Activated CD4-positive, alpha-beta T cell treated with anti-CD3 and anti-CD28 coated beads for 36 hours (primary cell): Measurements from ENCODE around the gene PYDC1. TPM values are rescaled to one million over a fixed set of nuclear protein-coding genes. Genes with fewer than 3 reads are reported as not detected.
"Not testable (repeated sequence)": the region's sequence is repeated elsewhere in the genome, so short reads cannot be mapped to it uniquely, and the experiment has no call there.

Source experiments
- ATAC-seq: fragments of 200-7000 bp; cut with Tn5 transposase; one replicate; pipeline ENCODE4 v1.10.0; 2021; ENCODE audit warnings: mild to moderate bottlenecking, moderate library complexity
- CTCF ChIA-PET: fragments of 350-600 bp; sonication (Branson Sonifier 250); formaldehyde crosslinking; loops from one replicate; lab custom pipeline; 2021; ENCODE audit warnings: antibody characterized with exemption; lab: Charles Lee
- POLR2A ChIA-PET: fragments of 350-600 bp; sonication (Branson Sonifier 250); formaldehyde crosslinking; loops from one replicate; lab custom pipeline; 2021; ENCODE audit warnings: antibody characterized with exemption, inconsistent platforms; lab: Charles Lee
- DNase-seq: peaks from one replicate; pipeline ENCODE4 v3.0.0-alpha.2; 2020
- H3K27ac Mint-ChIP-seq: one replicate; pipeline ENCODE4 v1.8.0; 2021; ENCODE audit warnings: mixed read lengths
- H3K27me3 Mint-ChIP-seq: one replicate; pipeline ENCODE4 v1.8.0; 2021; ENCODE audit warnings: mixed read lengths
- H3K36me3 Mint-ChIP-seq: one replicate; pipeline ENCODE4 v1.8.0; 2021; ENCODE audit warnings: low read depth, mixed read lengths
- H3K4me1 Mint-ChIP-seq: one replicate; pipeline ENCODE4 v1.8.0; 2021; ENCODE audit warnings: mixed read lengths
- H3K4me3 Mint-ChIP-seq: one replicate; pipeline ENCODE4 v1.8.0; 2021; ENCODE audit warnings: mild to moderate bottlenecking, moderate library complexity, mixed read lengths
- H3K9me3 Mint-ChIP-seq: one replicate; pipeline ENCODE4 v1.8.0; 2021; ENCODE audit warnings: low read depth, mixed read lengths
- intact Hi-C, 2 experiments: fragments of 100-400 bp; cut with DNase I in 1 of 2; cut with micrococcal nuclease in 1 of 2; formaldehyde crosslinking; loops; one replicate each; pipeline versions ENCODE4 v1.14.2 to v1.15.1; 2022 to 2024; cut with DNase I, micrococcal nuclease
- total RNA-seq, 2 experiments: library from RNA; stranded (reverse); gene quantifications; one replicate each; pipeline ENCODE4 v1.2.3, GENCODE V29; 2021

Gene PYDC1
- total RNA-seq, 2 experiments from 2014 or later: not detected

DNA sequence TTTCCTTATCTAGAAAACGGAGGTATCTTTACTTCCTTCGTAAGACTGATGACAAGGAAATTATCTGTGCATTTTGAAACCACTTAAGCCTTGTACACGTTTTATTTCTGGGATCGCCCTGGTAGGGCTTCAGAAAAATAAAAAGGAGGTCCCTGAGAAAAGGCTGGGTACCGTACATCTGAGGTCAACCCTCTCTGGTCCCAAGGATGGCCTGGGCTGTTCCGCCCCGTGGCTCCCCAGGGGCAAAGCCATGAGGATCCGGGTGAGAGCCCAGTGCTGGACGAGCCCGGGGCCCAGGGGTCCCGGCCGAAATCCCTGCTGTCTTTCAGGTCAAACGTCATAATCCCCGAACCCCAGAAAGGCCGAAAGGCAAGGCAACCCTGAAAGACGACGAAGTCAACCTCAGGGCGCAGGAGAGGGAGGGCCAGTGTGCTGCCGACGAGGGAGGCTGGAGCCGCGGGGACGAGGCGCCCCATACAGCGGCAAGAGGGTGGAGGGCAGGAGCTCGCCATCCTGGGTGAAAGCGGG, 37.7 kb downstream of the PYDC1 start:
- Mint-ChIP-seq H3K36me3 (peaks cover 40% of the 10 kb centered on the region), H3K4me3 (peak overlapping the region; percentile 95)

DNA sequence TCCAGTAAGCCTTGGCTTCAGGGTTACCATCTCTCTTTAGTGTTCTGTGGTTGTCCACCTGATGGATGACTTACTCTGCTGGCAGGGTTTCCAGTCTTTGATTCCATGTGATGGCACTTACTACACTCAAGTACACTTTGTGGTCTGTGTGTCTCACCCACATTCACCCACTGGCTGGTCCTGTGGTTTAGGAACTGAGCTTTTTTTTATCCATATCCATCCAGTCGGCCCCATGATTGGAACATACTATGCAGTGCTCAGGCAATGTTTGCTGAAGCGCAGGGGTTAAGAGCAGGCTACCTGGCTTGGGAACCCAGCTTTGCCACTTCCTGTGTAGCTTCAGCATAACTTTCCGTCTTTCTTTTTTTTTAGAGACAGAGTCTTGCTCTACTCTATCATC, 39.8 kb downstream of the PYDC1 start:
- CTCF ChIA-PET: interaction anchor here (0.6 to 4.3 kb wide), 6 partner anchors 17 to 284 kb away, joined by 3 to 23 read pairs (median 3); no protein-coding TSS in a partner anchor
- DNase-seq (peak; percentile 77), ATAC-seq (peak; percentile 17)
- Mint-ChIP-seq H3K9me3 (no peaks in the 10 kb centered on the region), H3K36me3 (peaks cover 20% of the 10 kb centered on the region), H3K27me3 (no peaks in the 10 kb centered on the region), H3K4me3 (peak overlapping the region; percentile 30), H3K27ac (peak overlapping the region; percentile 83), H3K4me1 (peaks cover 25% of the 10 kb centered on the region)
- intact Hi-C loops: loop anchor here (1.0 to 5.0 kb wide), 4 partner anchors 18 to 70 kb away; partner anchors contain the start of gene BCKDK (in 1 of the 2)
- POLR2A ChIA-PET: interaction anchor here (0.7 to 1.9 kb wide), 4 partner anchors 9 to 81 kb away, joined by 3 to 15 read pairs (median 4); no protein-coding TSS in a partner anchor

More for the DNA sequence above, 37.7 kb downstream of the PYDC1 start:
- peaks cover 46% of the 10 kb centered on the region for H3K4me1 Mint-ChIP-seq
- peak; percentile 4 for ATAC-seq
- POLR2A ChIA-PET: interaction anchor here (0.6 to 2.5 kb wide), 21 partner anchors 10 to 698 kb away, joined by 3 to 38 read pairs (median 5); partner anchors contain the start of genes ARMC5, BCKDK, ITGAX and KAT8
- no peak for DNase-seq
- CTCF ChIA-PET: interaction anchor here (4.3 kb wide), 1 partner anchor 37 kb away, joined by 23 read pairs; no protein-coding TSS in a partner anchor
- peak overlapping the region; percentile 99 for H3K27ac Mint-ChIP-seq
- intact Hi-C loops: loop anchor here (1.0 to 5.0 kb wide), 6 partner anchors 37 to 280 kb away; partner anchors contain the start of genes ARMC5 (in 1 of the 2), BCKDK (in 1 of the 2), KAT8 (in 1 of the 2) and VKORC1 (in 1 of the 2)
- no peaks in the 10 kb centered on the region for H3K9me3 Mint-ChIP-seq
- no peaks in the 10 kb centered on the region for H3K27me3 Mint-ChIP-seq

DNA sequence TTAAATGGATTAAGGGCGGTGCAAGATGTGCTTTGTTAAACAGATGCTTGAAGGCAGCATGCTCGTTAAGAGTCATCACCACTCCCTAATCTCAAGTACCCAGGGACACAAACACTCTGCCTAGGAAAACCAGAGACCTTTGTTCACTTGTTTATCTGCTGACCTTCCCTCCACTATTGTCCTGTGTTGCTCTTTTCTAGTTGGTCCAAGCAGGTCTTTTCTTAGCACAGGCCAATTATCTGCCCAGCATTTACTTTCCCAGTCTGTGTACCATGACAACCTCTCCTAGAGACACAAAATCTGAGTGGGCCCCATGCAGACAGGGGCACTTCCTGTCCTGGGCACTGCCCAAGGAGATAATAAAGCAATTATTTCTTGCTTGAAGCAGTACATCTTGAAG, 46.9 kb downstream of the PYDC1 start:
- H3K9me3 Mint-ChIP-seq, ATAC-seq, H3K4me1 Mint-ChIP-seq, DNase-seq, POLR2A ChIA-PET, H3K36me3 Mint-ChIP-seq, H3K27me3 Mint-ChIP-seq, intact Hi-C loops, H3K4me3 Mint-ChIP-seq, CTCF ChIA-PET, H3K27ac Mint-ChIP-seq: not testable (repeated sequence)

DNA sequence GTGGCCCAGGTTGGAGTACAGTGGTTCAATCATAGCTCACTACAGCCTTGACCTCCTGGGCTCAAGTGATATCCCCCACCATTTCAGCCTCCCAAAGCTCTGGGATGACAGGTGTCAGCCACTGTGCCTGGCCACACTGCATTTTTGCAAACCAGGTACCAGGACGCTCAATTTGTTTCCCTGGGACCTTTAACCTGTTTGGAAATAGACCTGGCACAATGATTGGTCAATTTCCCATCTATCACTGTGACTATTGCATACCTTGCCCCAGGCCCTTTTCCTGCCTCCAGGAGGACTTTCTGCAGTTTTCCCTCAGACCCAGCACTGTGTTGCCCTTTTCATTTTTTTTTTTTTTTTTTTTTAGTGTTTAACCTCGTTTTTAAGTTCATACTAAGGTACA, 48.1 kb downstream of the PYDC1 start:
- POLR2A ChIA-PET: no interaction called here
- no peak for DNase-seq
- no peaks in the 10 kb centered on the region for H3K4me1 Mint-ChIP-seq
- H3K4me3 Mint-ChIP-seq: no peak overlapping the region
- intact Hi-C loops: no loop called here
- H3K9me3 Mint-ChIP-seq: no peaks in the 10 kb centered on the region
- H3K27me3 Mint-ChIP-seq: no peaks in the 10 kb centered on the region
- H3K27ac Mint-ChIP-seq: no peak overlapping the region
- ATAC-seq: no peak
- CTCF ChIA-PET: no interaction called here
- no peaks in the 10 kb centered on the region for H3K36me3 Mint-ChIP-seq

DNA sequence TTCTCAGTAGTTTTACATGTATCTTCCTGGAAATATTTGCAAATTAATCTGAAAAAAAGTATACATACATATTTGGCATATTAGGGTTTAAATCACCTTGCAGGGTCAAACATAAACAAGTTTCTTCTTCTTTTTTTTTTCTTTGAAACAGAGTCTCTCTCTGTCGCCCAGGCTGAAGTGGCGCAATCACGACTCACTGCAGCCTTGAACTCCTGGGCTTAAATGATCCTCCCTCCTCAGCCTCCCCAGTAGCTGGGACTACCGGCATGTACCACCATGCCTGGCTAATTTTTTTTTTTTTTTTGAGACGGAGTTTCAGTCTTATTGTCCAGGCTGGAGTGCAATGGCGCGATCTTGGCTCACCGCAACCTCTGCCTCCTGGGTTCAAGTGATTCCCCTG, 49.6 kb downstream of the PYDC1 start:
- no peaks in the 10 kb centered on the region for H3K4me1 Mint-ChIP-seq
- no peaks in the 10 kb centered on the region for H3K9me3 Mint-ChIP-seq
- H3K36me3 Mint-ChIP-seq: no peaks in the 10 kb centered on the region
- CTCF ChIA-PET: interaction anchor here (1.1 kb wide), 1 partner anchor 11 kb away, joined by 4 read pairs; no protein-coding TSS in a partner anchor
- H3K4me3 Mint-ChIP-seq: no peak overlapping the region
- no peaks in the 10 kb centered on the region for H3K27me3 Mint-ChIP-seq
- DNase-seq: no peak
- intact Hi-C loops: loop anchor here in 1 of 2 experiments (2.0 kb wide), 1 partner anchor 21 kb away; no protein-coding TSS in a partner anchor
- H3K27ac Mint-ChIP-seq: no peak overlapping the region
- POLR2A ChIA-PET: interaction anchor here (0.6 kb wide), 1 partner anchor 10 kb away, joined by 10 read pairs; no protein-coding TSS in a partner anchor
- no peak for ATAC-seq

Other genes with a start within 250 kb of the PYDC1 start
- gene HSD3B7, start 231.9 kb downstream of the PYDC1 start, total RNA-seq: 1 to 10 TPM; 1.6 to 2.2 TPM
- gene STX1B, start 206.5 kb downstream of the PYDC1 start, total RNA-seq: 1 to 10 TPM; 1.3 to 1.5 TPM
- 10 to 100 TPM; 29.2 to 35.9 TPM for gene STX4, start 183.6 kb downstream of the PYDC1 start, total RNA-seq
- gene ZNF668, start 142.9 kb downstream of the PYDC1 start, total RNA-seq: 1 to 10 TPM; 9.2 to 9.9 TPM
- 10 to 100 TPM; 21.3 to 25.8 TPM for gene ZNF646, start 142.7 kb downstream of the PYDC1 start, total RNA-seq
- 1 to 10 TPM; 4.0 to 9.2 TPM for gene PRSS53, start 128.2 kb downstream of the PYDC1 start, total RNA-seq
- 10 to 100 TPM; 59.6 to 64.2 TPM for gene VKORC1, start 122.3 kb downstream of the PYDC1 start, total RNA-seq
- 10 to 100 TPM; 50.0 to 53.3 TPM for gene BCKDK, start 108.7 kb downstream of the PYDC1 start, total RNA-seq
- 10 to 100 TPM; 53.6 to 63.1 TPM for gene KAT8, start 99.5 kb downstream of the PYDC1 start, total RNA-seq
- gene PRSS8, start 81.4 kb downstream of the PYDC1 start, total RNA-seq: not detected
- gene PRSS36, start 67.1 kb downstream of the PYDC1 start, total RNA-seq: under 1 TPM; 0.26 to 0.43 TPM
- 100 to 1,000 TPM; 647 to 648 TPM for gene FUS, start 37.0 kb downstream of the PYDC1 start, total RNA-seq
- gene PYCARD, start 14.4 kb downstream of the PYDC1 start, total RNA-seq: 1 to 10 TPM; 5.7 TPM
- under 1 TPM in 1 of 2 experiments, not detected in 1; 0.04 TPM for gene TRIM72, start 3.0 kb downstream of the PYDC1 start, total RNA-seq
- gene ITGAM, start 42.8 kb upstream of the PYDC1 start, total RNA-seq: under 1 TPM; 0.67 to 0.98 TPM
- gene ITGAX, start 138.0 kb upstream of the PYDC1 start, total RNA-seq: 1 to 10 TPM; 5.3 to 6.6 TPM
- not detected for gene ITGAD, start 176.2 kb upstream of the PYDC1 start, total RNA-seq
- not detected for gene COX6A2, start 211.2 kb upstream of the PYDC1 start, total RNA-seq
- under 1 TPM; 0.16 to 0.18 TPM for gene ZNF843, start 225.7 kb upstream of the PYDC1 start, total RNA-seq
- gene ARMC5, start 242.4 kb upstream of the PYDC1 start, total RNA-seq: 1 to 10 TPM; 7.0 to 7.9 TPM